MM.1S (cell line): ENCODE results near the gene KRT6C.

Experiments
- DNase-seq: peaks from one replicate; pipeline ENCODE4 v3.0.0-alpha.2; 2015
- H2AFZ ChIP-seq: fragments of 300-600 bp; sonication (generic); 2 replicates; pipeline ENCODE4 v1.6.0; 2016; ENCODE audit warnings: antibody characterized with exemption, low read length
- H3F3A ChIP-seq: fragments of 300-600 bp; sonication (generic); 2 replicates; pipeline ENCODE4 v1.6.1; 2016; ENCODE audit warnings: mild to moderate bottlenecking, antibody characterized with exemption, low read length, moderate library complexity, mixed read lengths; ENCODE audit not compliant: insufficient read depth
- H3K27ac ChIP-seq: fragments of 300-600 bp; sonication (generic); 2 replicates; pipeline ENCODE4 v1.5.1; 2016; ENCODE audit warnings: mild to moderate bottlenecking, low read length
- H3K27me3 ChIP-seq: fragments of 300-600 bp; sonication (generic); replicated peaks from 2 replicates; pipeline ENCODE4 v1.6.0; 2016; ENCODE audit warnings: low read length; ENCODE audit not compliant: insufficient read depth
- H3K36me3 ChIP-seq: fragments of 300-600 bp; sonication (generic); replicated peaks from 2 replicates; pipeline ENCODE4 v1.6.1; 2016; ENCODE audit warnings: mild to moderate bottlenecking, low read length, mixed read lengths; ENCODE audit not compliant: insufficient read depth
- H3K4me1 ChIP-seq: fragments of 300-600 bp; sonication (generic); 2 replicates; pipeline ENCODE4 v1.6.1; 2016; ENCODE audit warnings: low read length, mixed read lengths
- H3K4me2 ChIP-seq: fragments of 300-600 bp; sonication (generic); 2 replicates; pipeline ENCODE4 v1.6.0; 2016; ENCODE audit warnings: low read depth, low read length
- H3K4me3 ChIP-seq: fragments of 300-600 bp; sonication (generic); 2 replicates; pipeline ENCODE4 v1.5.1; 2016; ENCODE audit warnings: low read length, mixed read lengths
- H3K79me2 ChIP-seq: fragments of 300-600 bp; sonication (generic); 2 replicates; pipeline ENCODE4 v1.6.1; 2016; ENCODE audit warnings: mixed run types, low read length, mixed read lengths
- H3K9ac ChIP-seq: fragments of 300-600 bp; sonication (generic); 2 replicates; pipeline ENCODE4 v1.6.1; 2016; ENCODE audit warnings: low read length, mixed read lengths
- H3K9me2 ChIP-seq: fragments of 300-600 bp; sonication (generic); replicated peaks from 2 replicates; pipeline ENCODE4 v1.6.1; 2016; ENCODE audit warnings: mild to moderate bottlenecking, low read length, mixed read lengths; ENCODE audit not compliant: insufficient read depth
- H3K9me3 ChIP-seq: fragments of 300-600 bp; sonication (generic); replicated peaks from 2 replicates; pipeline ENCODE4 v1.6.1; 2016; ENCODE audit warnings: mild to moderate bottlenecking, low read length, mixed read lengths; ENCODE audit not compliant: insufficient read depth
- H4K20me1 ChIP-seq: fragments of 300-600 bp; sonication (generic); 2 replicates; pipeline ENCODE4 v1.6.1; 2016; ENCODE audit warnings: mild to moderate bottlenecking, low read length, moderate library complexity, mixed read lengths; ENCODE audit not compliant: insufficient read depth
- CTCF ChIP-seq: fragments of 300-600 bp; sonication (generic); IDR thresholded peaks from 2 replicates; pipeline ENCODE4 v1.5.1; 2016; ENCODE audit warnings: antibody characterized with exemption, low read length, mixed read lengths
- EZH2 ChIP-seq: fragments of 300-600 bp; sonication (generic); optimal IDR thresholded peaks from 2 replicates; pipeline ENCODE3; 2017; ENCODE audit warnings: low read depth, mild to moderate bottlenecking, antibody characterized with exemption, low read length, mixed read lengths
- EZH2phosphoT487 ChIP-seq: fragments of 300-600 bp; sonication (generic); IDR thresholded peaks from 2 replicates; pipeline ENCODE4 v1.6.1; 2018; ENCODE audit warnings: antibody characterized with exemption, low read length

KRT6C gene

GRCh38 chr12:52461693-52462092 lies 11.9 kb downstream of the KRT6C start:
- no peak overlapping the region for H2AFZ ChIP-seq
- H4K20me1 ChIP-seq: no peaks in the 10 kb centered on the region
- H3K9me2 ChIP-seq: no peaks in the 10 kb centered on the region
- no peak overlapping the region for H3K4me2 ChIP-seq
- no peak for DNase-seq
- H3K36me3 ChIP-seq: no peaks in the 10 kb centered on the region
- H3K4me1 ChIP-seq: no peaks in the 10 kb centered on the region
- TF ChIP-seq EZH2 (no peak), EZH2phosphoT487 (no peak), CTCF (no peak)
- H3K4me3 ChIP-seq: no peak overlapping the region
- H3K27me3 ChIP-seq: no peaks in the 10 kb centered on the region; the same call in 1 of the 2 replicates
- no peaks in the 10 kb centered on the region for H3K79me2 ChIP-seq
- no peaks in the 10 kb centered on the region for H3K9me3 ChIP-seq
- H3F3A ChIP-seq: no peaks in the 10 kb centered on the region
- no peak overlapping the region for H3K27ac ChIP-seq
- no peak overlapping the region for H3K9ac ChIP-seq

- no peak for TF ChIP-seq EZH2phosphoT487
- no peak for TF ChIP-seq EZH2
- no peak for TF ChIP-seq CTCF
- no peaks in the 10 kb centered on the region for H3K27me3 ChIP-seq
- H3K4me3 ChIP-seq: no peak overlapping the region
Observed at GRCh38 chr12:52458861-52459260, 14.7 kb downstream of the KRT6C start.

GRCh38 chr12:52455821-52456220 lies 17.8 kb downstream of the KRT6C start:
- H3K4me1 ChIP-seq: no peaks in the 10 kb centered on the region
- H3K27ac ChIP-seq: no peak overlapping the region
- no peak for DNase-seq
- H3K9me3 ChIP-seq: no peaks in the 10 kb centered on the region
- TF ChIP-seq EZH2 (no peak), CTCF (no peak), EZH2phosphoT487 (no peak)
- no peaks in the 10 kb centered on the region for H3K36me3 ChIP-seq
- no peaks in the 10 kb centered on the region for H3K79me2 ChIP-seq
- H3F3A ChIP-seq: no peaks in the 10 kb centered on the region
- no peak overlapping the region for H3K4me2 ChIP-seq
- no peaks in the 10 kb centered on the region for H3K9me2 ChIP-seq
- H4K20me1 ChIP-seq: no peaks in the 10 kb centered on the region
- H3K9ac ChIP-seq: no peak overlapping the region
- H2AFZ ChIP-seq: no peak overlapping the region
- no peaks in the 10 kb centered on the region; the same call in 1 of the 2 replicates for H3K27me3 ChIP-seq
- H3K4me3 ChIP-seq: no peak overlapping the region

More at GRCh38 chr12:52458861-52459260, 14.7 kb downstream of the KRT6C start:
- H3K27ac ChIP-seq: no peak overlapping the region
- H4K20me1 ChIP-seq: no peaks in the 10 kb centered on the region
- H3K9me3 ChIP-seq: no peaks in the 10 kb centered on the region
- no peaks in the 10 kb centered on the region for H3K9me2 ChIP-seq
- H3F3A ChIP-seq: no peaks in the 10 kb centered on the region
- H3K9ac ChIP-seq: no peak overlapping the region
- no peak overlapping the region for H2AFZ ChIP-seq
- no peak overlapping the region for H3K4me2 ChIP-seq
- H3K4me1 ChIP-seq: no peaks in the 10 kb centered on the region
- no peak for DNase-seq
- H3K79me2 ChIP-seq: no peaks in the 10 kb centered on the region
- H3K36me3 ChIP-seq: no peaks in the 10 kb centered on the region
